Measurements from ENCODE around the gene PIGQ. TPM values are rescaled to one million over a fixed set of nuclear protein-coding genes. Genes with fewer than 3 reads are reported as not detected.

The PIGQ gene
- total and polyA plus RNA-seq, 2 experiments from 2014 or later, result 30.2 to 62.3 TPM

DNA sequence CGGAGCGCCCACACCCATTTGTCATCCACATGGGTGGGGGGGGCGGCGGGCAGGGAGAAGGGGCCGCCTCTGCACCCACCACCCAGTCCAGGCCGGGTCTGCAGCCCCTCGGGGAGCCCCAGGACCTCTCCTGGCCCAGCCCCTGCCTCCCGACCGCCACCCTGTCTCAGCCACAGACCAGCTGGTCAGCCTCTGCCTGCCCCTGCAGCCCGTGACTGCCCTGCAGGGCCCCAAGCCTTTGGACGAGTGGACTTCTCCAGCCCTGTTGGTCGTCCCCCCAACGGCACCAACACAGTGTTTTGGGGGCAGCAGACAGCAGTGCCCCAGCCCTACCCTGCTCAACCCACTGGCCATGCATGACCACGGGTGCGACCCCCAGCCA lies 8.4 kb upstream of the PIGQ start:
- H3K4me1 ChIP-seq (ENCODE audit: insufficient read depth), result peaks cover 2% of the 10 kb centered on the region; the same call in 1 of the 2 replicates
- H3F3A ChIP-seq (replicated peaks; ENCODE audit: low read depth), result 0 out of 2 replicates have a peak, but pooled peaks cover 2% of the 10 kb centered on the region
- no peak overlapping the region for H2AFZ ChIP-seq
- Mint-ChIP-seq H3K27me3 (ENCODE audit: insufficient read depth, low read depth, poor library complexity) (peaks cover 14% of the 10 kb centered on the region), H3K36me3 (ENCODE audit: low read depth) (no peaks in the 10 kb centered on the region), H3K27ac (no peak overlapping the region), H3K9me3 (no peaks in the 10 kb centered on the region), H3K4me3 (no peak overlapping the region), H3K4me1 (no peaks in the 10 kb centered on the region)
- no peaks in the 10 kb centered on the region for H4K20me1 ChIP-seq (replicated peaks; ENCODE audit: insufficient read depth)
- DNase-seq (ENCODE audit: low spot score) (no peak), ATAC-seq (no peak)
- TF ChIP-seq CREB1 (CRISPR knock-in tag; IDR thresholded peaks at IDR 0.05; ENCODE audit: low read depth) (no peak), NANOG (IDR thresholded peaks at IDR 0.05; ENCODE audit: borderline replicate concordance) (no peak), ZNF114 (CRISPR knock-in tag; IDR thresholded peaks at IDR 0.05) (no peak), EZH2 (IDR thresholded peaks at IDR 0.05; ENCODE audit: low read depth, unreplicated experiment) (no peak), STAT1 (IDR thresholded peaks at IDR 0.05; ENCODE audit: unreplicated experiment) (no peak), ZNF331 (CRISPR knock-in tag; IDR thresholded peaks at IDR 0.05; ENCODE audit: low read depth) (no peak), POLR2AphosphoS5 (IDR thresholded peaks at IDR 0.05; ENCODE audit: low read depth) (no peak), JUNB (IDR thresholded peaks at IDR 0.05; ENCODE audit: unreplicated experiment) (no peak), EZH2phosphoT487 (IDR thresholded peaks at IDR 0.05; ENCODE audit: unreplicated experiment) (no peak)
- TF ChIP-seq, protein P1, sequence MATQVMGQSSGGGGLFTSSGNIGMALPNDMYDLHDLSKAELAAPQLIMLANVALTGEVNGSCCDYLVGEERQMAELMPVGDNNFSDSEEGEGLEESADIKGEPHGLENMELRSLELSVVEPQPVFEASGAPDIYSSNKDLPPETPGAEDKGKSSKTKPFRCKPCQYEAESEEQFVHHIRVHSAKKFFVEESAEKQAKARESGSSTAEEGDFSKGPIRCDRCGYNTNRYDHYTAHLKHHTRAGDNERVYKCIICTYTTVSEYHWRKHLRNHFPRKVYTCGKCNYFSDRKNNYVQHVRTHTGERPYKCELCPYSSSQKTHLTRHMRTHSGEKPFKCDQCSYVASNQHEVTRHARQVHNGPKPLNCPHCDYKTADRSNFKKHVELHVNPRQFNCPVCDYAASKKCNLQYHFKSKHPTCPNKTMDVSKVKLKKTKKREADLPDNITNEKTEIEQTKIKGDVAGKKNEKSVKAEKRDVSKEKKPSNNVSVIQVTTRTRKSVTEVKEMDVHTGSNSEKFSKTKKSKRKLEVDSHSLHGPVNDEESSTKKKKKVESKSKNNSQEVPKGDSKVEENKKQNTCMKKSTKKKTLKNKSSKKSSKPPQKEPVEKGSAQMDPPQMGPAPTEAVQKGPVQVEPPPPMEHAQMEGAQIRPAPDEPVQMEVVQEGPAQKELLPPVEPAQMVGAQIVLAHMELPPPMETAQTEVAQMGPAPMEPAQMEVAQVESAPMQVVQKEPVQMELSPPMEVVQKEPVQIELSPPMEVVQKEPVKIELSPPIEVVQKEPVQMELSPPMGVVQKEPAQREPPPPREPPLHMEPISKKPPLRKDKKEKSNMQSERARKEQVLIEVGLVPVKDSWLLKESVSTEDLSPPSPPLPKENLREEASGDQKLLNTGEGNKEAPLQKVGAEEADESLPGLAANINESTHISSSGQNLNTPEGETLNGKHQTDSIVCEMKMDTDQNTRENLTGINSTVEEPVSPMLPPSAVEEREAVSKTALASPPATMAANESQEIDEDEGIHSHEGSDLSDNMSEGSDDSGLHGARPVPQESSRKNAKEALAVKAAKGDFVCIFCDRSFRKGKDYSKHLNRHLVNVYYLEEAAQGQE (IDR thresholded peaks at IDR 0.05; ENCODE audit: unreplicated experiment), result no peak
- TF ChIP-seq, protein P2, sequence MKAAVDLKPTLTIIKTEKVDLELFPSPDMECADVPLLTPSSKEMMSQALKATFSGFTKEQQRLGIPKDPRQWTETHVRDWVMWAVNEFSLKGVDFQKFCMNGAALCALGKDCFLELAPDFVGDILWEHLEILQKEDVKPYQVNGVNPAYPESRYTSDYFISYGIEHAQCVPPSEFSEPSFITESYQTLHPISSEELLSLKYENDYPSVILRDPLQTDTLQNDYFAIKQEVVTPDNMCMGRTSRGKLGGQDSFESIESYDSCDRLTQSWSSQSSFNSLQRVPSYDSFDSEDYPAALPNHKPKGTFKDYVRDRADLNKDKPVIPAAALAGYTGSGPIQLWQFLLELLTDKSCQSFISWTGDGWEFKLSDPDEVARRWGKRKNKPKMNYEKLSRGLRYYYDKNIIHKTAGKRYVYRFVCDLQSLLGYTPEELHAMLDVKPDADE (IDR thresholded peaks at IDR 0.05), result no peak
- TF ChIP-seq, protein P3, sequence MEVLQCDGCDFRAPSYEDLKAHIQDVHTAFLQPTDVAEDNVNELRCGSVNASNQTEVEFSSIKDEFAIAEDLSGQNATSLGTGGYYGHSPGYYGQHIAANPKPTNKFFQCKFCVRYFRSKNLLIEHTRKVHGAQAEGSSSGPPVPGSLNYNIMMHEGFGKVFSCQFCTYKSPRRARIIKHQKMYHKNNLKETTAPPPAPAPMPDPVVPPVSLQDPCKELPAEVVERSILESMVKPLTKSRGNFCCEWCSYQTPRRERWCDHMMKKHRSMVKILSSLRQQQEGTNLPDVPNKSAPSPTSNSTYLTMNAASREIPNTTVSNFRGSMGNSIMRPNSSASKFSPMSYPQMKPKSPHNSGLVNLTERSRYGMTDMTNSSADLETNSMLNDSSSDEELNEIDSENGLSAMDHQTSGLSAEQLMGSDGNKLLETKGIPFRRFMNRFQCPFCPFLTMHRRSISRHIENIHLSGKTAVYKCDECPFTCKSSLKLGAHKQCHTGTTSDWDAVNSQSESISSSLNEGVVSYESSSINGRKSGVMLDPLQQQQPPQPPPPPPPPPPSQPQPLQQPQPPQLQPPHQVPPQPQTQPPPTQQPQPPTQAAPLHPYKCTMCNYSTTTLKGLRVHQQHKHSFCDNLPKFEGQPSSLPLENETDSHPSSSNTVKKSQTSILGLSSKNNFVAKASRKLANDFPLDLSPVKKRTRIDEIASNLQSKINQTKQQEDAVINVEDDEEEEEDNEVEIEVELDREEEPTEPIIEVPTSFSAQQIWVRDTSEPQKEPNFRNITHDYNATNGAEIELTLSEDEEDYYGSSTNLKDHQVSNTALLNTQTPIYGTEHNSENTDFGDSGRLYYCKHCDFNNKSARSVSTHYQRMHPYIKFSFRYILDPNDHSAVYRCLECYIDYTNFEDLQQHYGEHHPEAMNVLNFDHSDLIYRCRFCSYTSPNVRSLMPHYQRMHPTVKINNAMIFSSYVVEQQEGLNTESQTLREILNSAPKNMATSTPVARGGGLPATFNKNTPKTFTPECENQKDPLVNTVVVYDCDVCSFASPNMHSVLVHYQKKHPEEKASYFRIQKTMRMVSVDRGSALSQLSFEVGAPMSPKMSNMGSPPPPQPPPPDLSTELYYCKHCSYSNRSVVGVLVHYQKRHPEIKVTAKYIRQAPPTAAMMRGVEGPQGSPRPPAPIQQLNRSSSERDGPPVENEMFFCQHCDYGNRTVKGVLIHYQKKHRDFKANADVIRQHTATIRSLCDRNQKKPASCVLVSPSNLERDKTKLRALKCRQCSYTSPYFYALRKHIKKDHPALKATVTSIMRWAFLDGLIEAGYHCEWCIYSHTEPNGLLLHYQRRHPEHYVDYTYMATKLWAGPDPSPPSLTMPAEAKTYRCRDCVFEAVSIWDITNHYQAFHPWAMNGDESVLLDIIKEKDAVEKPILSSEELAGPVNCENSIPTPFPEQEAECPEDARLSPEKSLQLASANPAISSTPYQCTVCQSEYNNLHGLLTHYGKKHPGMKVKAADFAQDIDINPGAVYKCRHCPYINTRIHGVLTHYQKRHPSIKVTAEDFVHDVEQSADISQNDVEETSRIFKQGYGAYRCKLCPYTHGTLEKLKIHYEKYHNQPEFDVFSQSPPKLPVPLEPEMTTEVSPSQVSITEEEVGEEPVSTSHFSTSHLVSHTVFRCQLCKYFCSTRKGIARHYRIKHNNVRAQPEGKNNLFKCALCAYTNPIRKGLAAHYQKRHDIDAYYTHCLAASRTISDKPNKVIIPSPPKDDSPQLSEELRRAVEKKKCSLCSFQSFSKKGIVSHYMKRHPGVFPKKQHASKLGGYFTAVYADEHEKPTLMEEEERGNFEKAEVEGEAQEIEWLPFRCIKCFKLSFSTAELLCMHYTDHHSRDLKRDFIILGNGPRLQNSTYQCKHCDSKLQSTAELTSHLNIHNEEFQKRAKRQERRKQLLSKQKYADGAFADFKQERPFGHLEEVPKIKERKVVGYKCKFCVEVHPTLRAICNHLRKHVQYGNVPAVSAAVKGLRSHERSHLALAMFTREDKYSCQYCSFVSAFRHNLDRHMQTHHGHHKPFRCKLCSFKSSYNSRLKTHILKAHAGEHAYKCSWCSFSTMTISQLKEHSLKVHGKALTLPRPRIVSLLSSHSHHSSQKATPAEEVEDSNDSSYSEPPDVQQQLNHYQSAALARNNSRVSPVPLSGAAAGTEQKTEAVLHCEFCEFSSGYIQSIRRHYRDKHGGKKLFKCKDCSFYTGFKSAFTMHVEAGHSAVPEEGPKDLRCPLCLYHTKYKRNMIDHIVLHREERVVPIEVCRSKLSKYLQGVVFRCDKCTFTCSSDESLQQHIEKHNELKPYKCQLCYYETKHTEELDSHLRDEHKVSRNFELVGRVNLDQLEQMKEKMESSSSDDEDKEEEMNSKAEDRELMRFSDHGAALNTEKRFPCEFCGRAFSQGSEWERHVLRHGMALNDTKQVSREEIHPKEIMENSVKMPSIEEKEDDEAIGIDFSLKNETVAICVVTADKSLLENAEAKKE (CRISPR knock-in tag; IDR thresholded peaks at IDR 0.05), result no peak
- TF ChIP-seq, protein P4, sequence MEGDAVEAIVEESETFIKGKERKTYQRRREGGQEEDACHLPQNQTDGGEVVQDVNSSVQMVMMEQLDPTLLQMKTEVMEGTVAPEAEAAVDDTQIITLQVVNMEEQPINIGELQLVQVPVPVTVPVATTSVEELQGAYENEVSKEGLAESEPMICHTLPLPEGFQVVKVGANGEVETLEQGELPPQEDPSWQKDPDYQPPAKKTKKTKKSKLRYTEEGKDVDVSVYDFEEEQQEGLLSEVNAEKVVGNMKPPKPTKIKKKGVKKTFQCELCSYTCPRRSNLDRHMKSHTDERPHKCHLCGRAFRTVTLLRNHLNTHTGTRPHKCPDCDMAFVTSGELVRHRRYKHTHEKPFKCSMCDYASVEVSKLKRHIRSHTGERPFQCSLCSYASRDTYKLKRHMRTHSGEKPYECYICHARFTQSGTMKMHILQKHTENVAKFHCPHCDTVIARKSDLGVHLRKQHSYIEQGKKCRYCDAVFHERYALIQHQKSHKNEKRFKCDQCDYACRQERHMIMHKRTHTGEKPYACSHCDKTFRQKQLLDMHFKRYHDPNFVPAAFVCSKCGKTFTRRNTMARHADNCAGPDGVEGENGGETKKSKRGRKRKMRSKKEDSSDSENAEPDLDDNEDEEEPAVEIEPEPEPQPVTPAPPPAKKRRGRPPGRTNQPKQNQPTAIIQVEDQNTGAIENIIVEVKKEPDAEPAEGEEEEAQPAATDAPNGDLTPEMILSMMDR (conservative IDR thresholded peaks at IDR 0.05; ENCODE audit: low read depth in 2 of 2), result no peak
- no peak overlapping the region for H3K4me2 ChIP-seq
- no peak overlapping the region for H3K4me3 ChIP-seq
- H3K9me2 ChIP-seq (ENCODE audit: insufficient read depth), result no peaks in the 10 kb centered on the region
- H3K79me2 ChIP-seq (replicated peaks; ENCODE audit: insufficient read depth), result no peaks in the 10 kb centered on the region
- H3K27me3 ChIP-seq (ENCODE audit: insufficient read depth), result peaks cover 34% of the 10 kb centered on the region
- no peaks in the 10 kb centered on the region for H3K36me3 ChIP-seq (ENCODE audit: insufficient read depth)
- no peak overlapping the region for H3K27ac ChIP-seq (ENCODE audit: low read depth)

Measured in GM23338 (cell line).